HG02571 (cell line): ENCODE data around the gene SLC24A3.

Experiments
- ATAC-seq: cut with Tn5 transposase; IDR thresholded peaks from one replicate; pipeline ENCODE4 v1.9.1; 2021; ENCODE audit warnings: mild to moderate bottlenecking, moderate library complexity; ENCODE audit not compliant: unreplicated experiment

Gene SLC24A3

DNA sequence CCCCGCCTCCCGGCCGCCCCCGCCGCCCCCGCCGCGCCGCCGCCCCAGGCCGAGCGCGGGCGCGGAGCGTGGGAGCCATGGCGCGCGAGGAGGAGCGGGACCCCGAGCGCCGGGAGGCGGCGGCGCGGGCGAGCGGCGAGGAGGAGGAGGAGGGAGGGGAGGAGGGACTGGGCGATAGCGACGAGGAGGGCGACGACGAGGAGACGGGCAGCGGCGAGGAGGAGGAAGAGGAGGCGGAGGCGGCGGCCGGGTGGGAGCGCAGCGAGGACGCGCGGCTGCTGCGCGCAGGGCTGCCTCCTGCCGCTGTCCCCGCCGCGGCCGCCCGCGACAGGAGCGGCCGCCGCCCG lies at the start of gene SLC24A3:
Gene SLC24A3 (plus strand): TSS at position 174 of the 347 bp plus-strand sequence.
- ATAC-seq = no peak

DNA sequence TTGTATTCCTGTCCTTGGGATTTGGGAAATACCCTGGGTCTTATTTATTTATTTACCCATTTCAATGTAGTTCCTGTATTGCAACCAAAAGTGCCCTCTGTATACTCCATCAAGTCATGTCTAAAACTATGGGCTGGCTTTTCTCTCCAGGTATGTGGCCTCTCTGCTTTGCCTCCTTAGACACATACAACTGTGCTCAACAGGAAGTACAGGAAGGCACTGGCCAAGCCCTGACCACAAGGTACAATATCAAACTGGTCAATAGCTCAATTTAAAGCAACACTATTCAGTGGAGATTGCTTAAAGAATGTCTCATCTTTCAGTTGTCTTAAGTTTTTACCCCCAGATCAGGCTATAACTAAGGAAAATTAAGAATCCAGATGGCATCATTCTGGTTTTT lies 42.3 kb upstream of the SLC24A3 start:
- ATAC-seq = no peak

DNA sequence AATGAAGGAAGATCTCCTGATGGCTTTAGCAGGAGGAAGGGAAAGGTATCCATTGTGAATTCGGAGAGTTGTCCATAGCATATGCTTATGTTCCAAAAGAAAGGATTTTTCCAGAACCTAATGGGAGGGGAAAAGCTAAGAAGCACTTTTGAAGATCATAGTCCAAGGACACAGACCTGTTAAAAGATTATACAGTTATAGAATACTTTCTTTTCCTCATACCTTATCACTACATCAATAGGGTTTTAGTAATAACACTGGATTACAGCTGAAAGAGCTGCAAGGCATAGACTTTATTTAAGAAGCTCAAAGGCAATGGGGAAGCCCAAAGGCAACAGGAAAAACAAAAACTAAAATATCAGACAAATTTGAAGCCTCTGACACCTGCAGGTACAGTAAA lies 39.8 kb upstream of the SLC24A3 start:
- no peak for ATAC-seq

DNA sequence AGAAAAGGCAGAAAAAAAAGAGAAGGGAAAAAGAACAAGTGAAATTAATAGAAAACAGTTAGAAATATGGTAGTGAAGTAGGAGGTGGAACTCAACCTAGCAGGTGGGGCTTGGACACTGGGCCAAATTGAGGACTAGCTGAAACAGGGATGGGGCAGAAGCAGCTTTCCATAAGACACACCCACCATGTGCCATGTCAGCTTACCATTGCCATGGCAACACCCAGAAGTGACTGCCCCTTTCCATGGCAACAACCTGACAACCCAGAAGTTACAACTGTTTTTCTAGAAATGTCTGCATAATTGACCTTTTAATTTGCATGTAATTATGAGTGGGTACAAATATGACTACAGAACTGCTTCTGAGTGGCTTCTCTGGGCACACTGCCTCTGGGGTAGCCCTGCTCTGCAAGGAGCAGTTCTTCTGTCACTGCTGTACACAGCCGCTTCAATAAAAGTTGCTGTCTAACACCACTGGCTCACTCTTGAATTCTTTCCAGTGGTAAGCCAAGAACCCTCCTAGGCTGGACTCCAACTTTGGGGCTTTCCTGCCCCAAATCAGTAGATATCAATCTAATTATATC lies 35.9 kb upstream of the SLC24A3 start:
- ATAC-seq = no peak

DNA sequence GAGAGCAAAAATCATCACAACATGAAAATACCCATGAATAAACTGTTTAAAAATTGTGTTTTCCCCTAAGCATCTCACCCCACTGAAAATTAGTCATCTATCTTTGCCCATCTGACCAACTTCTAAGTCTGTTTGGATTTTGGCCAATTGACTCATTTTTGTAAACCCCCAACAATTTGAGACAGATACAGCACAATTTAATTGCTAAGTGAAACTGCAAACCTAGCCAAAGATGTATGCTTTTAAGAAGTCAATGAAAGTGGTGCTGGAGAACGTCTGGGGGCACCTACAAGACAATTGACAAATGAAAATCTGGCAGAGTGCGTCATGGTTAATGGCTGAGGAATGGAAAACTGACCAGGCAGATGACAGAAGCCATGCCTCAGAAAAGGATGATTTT lies 30.9 kb upstream of the SLC24A3 start:
- no peak for ATAC-seq

DNA sequence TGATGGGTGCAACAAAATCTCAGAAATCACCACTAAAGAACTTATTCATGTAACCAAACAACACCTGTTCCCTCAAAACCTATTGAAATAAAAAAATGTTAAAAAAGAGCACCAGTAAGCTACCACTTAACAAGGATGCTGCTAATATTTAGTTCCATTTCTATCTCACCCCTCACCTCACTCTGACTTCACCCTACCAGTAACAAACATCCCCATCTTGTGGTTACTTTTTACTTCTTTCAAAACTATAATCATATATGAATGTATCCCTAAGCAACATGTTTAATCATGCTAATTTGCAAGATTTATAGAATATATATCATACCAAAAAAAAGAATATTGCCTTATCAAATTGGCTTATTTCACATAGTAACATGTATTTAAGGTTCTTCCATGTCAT lies 27.4 kb upstream of the SLC24A3 start:
- no peak for ATAC-seq

DNA sequence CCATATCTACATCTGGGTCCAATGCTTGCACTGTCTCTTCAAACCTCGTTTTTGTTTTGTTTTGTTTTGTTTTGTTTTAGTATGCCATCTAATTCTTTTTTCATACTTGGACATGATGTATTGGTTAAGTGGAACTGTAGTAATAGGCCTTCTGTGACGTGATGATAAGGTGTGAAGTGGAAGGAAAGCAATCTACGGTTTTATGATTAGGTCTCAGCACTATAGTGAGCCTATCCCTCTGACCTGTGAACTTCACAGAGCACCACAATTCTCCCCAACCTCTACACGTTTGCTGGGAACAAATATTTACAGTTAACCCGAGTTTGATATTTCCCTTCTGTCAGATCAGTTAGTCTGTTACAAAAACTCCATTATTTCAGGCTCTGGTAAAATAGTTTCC lies 19.1 kb upstream of the SLC24A3 start:
- ATAC-seq = no peak

DNA sequence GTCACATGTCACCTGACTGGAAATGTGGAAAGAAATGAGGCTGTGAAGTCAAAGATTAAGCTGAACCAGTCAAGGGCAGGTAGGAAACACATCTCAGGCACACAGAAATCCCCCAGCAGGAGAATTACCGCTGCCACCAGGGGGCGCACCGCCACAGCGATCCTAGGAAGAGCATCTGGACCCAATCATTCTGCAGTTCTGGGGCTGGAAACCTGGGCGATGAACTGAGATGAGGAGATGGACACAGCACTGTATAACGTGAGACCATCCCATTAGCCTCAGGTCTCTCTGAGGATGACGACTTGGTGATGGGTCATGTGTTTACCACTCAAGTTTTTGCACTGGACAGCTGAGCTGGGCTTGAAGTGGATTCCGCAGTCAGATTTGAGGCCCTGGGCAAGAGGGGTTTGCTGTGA lies 6.5 kb upstream of the SLC24A3 start:
- ATAC-seq = no peak

DNA sequence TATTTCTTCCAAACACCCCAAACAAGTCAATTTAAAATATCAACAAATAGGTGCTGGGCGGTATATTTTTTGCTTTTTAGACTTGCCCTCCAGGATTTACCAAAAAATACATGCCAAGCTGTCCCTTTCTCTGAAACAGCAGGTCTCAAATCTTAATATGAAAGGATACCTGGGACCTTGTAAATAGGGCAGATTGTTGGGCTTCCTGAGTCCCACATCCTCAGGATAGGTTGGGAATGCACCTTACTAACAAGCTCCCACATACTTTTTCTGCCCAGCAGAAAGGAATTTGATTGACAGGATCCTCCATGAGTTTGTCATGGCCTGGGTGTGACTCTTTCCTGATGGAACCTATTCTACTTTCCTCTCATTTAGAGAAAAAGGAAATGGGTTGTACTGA lies 4.9 kb upstream of the SLC24A3 start:
- no peak for ATAC-seq

DNA sequence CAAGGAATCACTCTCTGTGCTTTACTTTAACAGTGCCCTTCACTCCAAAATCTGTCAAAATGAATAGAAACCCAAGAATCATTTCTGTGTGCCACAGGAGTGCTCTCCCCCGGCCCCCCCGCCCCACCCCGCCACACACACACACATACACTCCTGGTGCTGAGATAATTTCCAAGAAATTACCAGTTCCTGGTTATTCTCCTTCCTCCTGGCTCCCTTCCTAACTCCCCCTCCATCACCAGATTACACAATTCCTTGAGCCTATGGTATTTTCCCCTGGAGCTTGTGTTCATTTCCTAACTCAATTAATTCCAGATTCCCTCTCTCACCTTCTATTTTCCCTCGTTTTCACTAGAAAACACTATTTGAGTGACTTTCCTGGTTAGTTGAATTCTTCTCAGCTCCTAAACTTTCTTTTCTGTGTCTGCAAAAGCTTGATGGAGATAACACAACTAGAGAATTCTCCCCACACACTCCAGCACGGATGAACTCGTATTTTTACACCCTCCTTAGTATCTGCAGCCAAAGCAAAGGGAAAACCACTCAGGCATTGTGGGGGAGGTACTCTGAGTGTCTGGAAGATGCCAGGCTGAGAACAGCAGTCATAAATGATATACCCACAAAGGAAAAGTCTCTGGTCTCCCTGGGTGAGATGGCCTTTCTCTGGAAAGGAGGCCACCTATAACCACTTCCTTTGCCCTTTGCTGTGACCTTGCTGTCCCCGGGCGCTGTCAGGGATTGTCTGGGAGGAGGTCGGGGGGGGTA lies 1.9 kb upstream of the SLC24A3 start:
- ATAC-seq = no peak

DNA sequence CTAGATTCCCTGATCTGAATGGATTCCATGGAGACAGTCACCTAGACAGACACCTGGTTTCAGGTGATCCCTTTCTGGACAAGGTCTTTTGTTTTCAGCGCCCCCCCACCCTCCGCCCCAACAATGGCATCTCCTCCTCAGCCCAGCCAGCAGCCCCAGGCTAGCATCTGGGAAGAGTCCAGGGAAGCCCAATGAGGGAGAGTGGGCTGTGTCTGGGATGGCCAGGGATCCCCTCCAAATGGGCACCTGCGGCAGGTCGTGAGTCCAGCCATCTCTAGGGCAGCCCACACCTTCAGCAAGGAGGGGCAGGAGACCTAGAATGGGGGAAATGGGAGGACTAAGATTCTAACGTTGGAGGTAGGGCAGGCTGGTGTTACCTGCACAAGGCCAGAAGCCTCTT lies 1.2 kb upstream of the SLC24A3 start:
- ATAC-seq = no peak

DNA sequence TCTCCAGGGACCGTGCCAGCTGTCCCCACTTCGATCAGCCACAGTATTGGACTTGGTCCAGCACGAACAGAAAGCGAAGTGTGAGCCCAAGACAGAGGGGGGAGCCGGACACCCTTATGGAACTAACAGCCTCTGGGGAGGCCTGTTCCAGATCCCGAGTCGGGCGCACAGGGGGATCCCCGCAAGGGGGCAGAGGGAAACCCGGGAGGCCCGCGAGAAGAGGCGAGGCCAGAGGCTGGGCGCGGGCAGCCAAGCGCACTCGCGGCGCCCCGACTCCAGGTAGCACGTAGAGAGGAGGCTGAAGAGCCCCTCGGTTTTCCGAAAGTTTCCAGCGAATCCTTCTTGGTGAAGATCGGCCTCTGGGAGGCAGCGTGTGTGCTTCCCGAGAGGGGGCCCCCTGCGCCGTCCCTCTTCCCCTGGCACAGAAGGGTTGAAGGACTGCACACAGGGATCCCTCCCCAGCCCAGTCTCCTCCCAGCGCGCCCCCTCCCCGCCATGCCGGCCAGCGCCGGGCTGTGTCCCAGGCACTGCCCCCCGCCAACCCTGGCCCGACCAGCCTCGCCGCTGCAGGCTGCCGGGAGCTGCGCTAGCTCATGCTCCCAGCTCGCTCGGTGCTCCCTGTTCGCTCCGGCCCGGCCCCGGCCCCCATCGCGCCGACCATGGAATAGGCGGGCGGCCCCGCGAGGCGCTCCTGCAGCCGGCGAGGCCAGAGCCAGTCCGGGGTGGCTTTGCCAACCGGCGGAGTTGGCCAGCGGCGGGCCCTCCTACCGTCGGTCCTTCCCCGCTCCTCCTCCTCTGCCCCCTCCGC lies 577 bp upstream of the SLC24A3 start:
- no peak for ATAC-seq

DNA sequence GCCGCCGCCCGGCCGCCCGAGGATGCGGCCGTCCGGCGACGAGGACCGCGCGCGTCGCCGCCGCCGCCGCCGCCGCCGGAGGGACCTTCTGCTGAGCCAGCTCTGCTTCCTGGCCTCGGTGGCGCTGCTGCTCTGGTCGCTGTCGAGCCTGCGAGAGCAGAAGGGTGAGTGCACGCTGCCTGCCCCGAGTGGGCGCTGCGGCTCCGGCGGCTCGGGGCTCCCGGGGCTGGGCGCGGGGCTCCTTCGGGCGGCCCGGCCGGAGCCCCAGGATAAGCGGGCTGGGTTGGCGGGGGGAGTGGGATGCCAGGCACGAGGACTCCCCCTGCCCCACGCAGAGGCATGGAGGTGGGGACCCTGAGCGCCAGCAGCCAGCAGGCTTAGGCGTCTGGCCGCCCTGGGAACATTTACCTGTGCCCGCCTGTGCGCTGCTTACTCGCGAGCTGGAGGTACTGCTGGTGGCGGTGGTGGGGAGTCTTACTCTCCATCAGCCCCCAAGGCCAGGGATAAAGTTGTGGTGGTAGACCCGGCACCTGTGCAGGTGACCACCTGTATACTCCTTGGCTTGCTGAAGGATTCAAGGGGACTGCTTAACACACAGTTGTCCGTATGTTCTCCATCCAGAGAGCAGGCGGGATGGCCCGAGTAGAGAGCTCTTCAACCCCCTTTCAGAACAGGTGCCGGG lies 520 bp downstream of the SLC24A3 start:
- no peak for ATAC-seq

DNA sequence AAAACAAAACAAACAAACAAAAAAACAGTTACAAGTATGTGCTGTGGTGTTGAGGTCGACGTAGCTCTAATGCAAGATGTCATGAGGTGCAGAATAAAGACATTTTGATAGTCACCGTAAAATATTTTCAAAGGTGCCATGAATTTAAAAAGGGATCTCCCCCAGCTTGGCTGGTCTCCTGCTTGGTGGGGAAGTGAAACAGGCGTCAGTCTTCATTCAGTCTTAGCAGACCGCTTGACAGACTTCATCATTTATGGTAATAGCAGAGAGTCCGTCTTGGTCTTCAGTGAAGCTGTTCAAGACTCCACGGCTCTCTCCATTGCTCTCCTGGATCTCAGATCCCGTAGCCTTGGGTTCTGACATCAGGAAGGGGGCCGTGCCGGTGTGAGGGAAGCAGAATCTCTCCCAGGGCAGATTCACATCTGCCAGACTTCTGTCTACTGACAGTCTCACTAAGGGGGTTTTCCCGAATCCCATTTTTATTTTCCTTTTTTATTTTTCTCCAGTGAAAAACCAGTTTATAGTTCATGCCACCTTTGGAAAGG lies 1.6 kb downstream of the SLC24A3 start:
- ATAC-seq = no peak

DNA sequence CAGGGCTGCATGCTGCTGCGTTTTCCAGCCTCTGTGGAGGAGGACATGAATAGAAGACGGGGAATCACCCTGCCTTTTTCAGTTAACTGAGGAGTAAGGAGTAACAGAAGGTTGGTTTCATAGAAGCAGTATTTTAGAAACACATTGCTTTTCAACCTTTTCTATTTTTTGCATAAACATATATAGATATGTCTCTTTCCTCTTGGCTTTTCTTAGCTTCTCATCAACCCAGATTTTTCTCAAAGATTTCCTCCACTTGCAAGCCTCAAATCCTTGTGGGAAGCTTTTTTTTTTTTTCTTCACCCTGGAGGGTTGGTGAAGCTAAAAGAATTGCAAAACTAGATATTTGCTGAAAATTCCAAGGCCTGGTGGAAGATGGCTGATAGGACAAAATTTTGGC lies 6.0 kb downstream of the SLC24A3 start:
- ATAC-seq = no peak

DNA sequence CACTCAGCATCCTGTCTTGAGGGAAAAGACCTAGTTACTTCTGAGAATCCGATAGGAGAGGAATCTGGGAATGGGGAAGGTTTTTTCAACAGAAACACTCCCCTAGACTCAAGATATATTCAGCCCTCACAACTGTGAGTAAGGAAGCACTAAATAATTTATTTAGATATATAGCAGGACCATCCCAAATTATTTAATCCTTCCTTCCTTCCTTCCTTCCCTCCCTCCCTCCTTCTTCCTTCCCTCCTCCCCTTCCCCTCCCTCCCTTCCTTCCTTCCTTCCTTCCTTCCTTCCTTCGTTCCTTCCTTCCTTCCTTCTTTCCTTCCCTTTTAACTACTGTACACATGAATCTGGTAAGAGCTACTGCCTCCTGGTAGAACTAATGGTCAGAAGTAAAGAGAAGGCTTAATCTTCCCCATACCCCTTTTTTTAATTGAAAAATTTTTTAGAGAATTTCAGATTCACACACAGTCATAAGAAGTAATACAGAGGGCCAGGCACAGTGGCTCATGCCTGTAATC lies 10.1 kb downstream of the SLC24A3 start:
- no peak for ATAC-seq

DNA sequence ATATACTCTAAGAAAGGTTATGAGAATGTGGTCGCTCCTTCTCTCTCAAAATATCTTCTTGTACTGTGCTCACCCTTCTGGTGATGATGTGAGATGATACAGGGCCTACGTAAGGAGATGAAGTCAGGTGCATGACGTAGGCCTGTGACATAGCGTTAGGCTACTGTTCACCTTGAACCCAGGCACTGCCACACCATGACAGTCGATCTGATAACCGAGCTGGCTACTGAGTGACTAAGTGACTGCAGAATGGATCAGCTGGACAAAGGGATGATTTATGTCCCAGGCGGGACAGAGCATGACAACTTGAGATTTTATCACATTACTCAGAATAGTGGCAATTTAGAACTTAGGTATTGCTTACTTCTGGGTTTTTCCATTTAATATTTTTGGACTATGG lies 11.2 kb downstream of the SLC24A3 start:
- no peak for ATAC-seq

DNA sequence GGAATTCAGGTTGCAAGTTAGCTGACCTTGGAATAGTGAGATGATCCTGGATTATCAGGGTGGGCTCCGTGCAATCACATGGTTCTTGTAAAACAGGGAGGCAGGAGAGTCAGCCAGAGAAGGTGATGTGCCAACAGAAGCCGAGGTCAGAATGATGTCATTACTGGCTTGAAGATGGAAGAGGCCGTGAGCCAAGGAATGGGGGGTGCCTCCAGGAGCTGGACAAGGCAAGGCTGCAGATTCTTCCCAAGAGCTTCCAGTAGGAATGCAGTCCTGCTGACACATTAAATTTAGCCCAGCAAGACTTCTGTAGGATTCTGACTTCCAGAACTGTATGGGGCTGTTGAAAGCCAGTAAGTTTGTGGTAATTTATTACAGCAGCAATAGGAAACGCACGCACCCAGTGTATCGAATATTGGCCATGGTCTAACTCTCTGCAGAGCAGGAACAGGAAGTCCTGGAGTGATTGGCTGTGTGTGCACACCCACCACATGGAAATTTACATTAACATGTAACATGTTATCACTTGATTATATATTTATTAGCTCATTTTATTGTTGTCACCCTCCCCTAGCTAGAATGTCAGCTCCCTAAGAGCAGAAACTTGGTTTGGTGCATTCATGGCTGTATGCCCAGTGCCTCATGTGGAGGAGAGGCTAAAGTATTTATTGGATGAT lies 19.1 kb downstream of the SLC24A3 start:
- ATAC-seq = no peak

DNA sequence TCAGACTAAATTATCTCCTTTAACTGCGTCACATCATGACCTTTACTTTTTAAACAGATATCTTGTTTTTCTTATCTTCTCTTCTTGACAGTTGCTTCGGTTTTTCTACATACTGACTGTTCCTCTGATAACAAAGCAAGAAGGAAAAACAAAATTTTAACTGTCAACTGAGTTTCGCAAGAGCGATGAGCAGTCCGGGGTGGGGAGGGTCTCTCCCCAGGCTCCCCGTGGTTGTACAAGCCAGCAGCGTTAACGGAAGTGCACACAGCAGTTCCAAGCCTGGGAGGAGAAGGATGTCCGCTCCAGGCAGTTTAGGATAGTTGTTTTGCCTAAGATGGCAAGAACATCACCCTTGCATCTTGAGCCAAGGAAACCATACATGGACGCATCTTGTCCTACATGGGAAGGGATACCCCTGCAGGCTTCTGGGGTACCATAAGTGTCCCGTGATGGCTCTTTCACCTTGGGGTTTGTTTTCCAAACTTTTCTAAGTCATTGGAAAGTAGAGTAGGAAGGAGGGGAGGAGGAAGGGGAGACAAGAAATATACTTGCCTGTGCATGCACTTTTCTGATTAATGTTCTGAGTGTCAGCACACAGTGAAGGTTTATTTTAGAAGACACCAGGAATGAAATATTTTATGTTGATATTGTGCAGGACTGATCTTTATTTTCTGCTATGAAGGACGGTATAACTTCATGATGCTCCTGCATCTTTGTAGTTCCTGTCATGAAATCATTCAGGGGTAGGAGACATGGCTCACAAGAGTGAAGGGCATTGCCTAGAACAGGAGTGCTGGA lies 20.8 kb downstream of the SLC24A3 start:
- no peak for ATAC-seq
